Measurements from ENCODE around the gene CAB39L. TPM values are rescaled to one million over a fixed set of nuclear protein-coding genes. Genes with fewer than 3 reads are reported as not detected.
"Not testable (repeated sequence)": the region's sequence is repeated elsewhere in the genome, so short reads cannot be mapped to it uniquely, and the experiment has no call there.

CAB39L gene
- total RNA-seq, 1 experiment from 2014 or later = 3.1 TPM

- DNase-seq (ENCODE audit: low read depth) = no peak
Observed at GRCh38 chr13:49310251-49310650, 133.6 kb downstream of the CAB39L start.

GRCh38 chr13:49308921-49309408, 134.9 kb downstream of the CAB39L start:
- no peak for DNase-seq (ENCODE audit: low read depth)

DNA sequence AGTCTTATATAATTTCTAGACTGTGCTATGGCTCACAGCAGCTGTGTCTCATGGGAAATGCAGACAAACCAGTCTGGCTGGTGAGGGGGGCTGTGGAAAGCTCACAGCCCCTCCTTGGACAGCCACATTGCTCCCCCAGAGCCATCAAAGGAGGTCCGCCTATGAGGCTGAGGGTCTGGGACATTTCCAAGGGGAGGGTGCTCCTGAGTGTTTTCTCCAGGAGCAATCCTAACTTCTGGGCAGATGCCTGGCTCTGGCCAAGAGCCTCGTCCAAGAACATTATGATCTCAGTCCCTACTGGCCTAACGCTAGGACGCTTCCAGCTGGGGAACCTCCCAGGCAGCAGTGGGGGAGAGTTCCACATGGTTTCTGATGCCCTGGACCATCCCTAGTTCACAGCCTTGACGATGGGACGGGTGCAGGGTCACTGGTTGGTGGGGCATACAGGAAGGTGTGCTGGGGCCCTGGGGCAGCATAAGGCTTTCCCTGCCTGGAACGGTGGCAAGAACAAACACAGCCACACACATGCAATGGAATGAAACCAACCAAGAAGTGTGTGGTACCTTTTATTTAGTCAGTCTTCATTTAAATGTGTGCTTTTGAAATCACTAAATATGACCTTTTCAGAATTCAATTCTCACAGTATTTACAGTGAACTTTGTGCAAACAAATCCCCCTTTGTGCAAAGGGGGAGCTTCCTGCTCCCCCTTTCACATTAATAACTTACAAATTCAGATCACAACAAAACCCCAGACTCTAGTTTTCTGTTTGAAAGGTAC, 135.6 kb downstream of the CAB39L start:
- no peak for DNase-seq (ENCODE audit: low read depth)

- no peak for DNase-seq (ENCODE audit: low read depth)
Observed at GRCh38 chr13:49307365-49307764, 136.5 kb downstream of the CAB39L start.

- no peak for DNase-seq (ENCODE audit: low read depth)
Observed at GRCh38 chr13:49305792-49306425, 138.0 kb downstream of the CAB39L start.

DNA sequence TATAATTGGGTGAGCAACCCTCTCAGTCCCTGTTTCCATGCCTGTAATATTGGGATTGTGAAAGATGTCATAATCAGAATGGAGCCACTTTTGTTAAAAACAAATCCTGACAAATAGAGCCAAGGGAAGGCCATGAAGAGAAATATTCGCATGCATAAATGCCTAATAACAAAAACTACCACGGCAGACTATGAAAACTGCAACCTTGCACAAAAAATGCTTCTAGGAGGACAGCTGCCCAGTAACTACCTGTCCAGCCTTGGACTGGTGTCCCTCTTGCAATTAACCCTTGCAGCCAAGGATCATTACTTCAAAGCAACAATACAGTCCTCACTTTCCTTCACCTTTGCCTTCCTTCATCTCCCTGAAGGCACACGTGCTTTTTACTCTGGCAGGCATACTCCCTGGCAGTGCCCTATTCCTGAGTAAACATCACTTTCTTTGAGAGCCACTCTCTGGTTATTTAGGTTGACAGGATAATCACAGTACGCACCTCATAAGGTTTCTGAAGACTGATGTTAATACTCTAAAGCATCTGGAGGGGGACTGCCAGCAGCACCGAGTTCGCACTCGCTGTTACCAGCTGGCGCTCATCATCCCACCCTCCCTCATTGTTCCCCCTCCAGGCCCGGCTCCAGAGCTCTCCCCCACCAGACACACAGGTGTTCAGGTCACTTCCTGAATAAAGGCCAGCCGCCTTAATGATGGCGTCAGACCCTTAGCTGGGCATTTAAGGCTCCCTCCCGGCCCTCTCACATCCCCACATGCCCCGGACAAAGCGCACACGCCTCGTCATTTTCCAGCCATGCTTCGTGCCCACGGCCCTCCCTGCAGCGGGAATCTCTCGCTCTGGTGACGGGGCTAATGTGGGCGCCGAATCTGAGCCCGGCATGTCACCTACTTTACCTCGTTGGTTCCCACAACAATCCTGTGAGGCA, 138.8 kb downstream of the CAB39L start:
- DNase-seq (ENCODE audit: low read depth) = no peak

GRCh38 chr13:49304356-49304755, 139.5 kb downstream of the CAB39L start:
- DNase-seq (ENCODE audit: low read depth) = no peak

GRCh38 chr13:49303533-49304252, 140.2 kb downstream of the CAB39L start:
- DNase-seq (ENCODE audit: low read depth) = peak; percentile 8

DNA sequence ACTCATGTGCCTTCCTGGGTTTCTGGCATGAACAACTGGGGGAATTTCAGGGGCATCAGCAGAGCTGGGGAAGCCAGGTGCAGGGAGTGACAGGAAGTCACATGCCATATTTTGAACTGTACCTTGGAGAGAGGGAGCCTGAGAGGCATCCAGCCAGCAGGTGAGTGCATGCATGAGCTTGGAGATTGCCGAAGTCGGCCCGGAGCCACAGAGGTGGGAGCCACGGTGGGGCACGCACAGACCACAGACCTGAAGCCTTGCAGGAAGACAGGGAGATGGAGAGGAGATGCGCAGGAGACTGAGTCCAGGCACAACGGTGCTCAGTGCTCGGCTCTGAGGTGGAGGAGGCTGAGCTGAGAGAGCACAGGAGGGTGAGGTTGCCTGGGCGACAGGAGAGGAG, 141.0 kb downstream of the CAB39L start:
- DNase-seq (ENCODE audit: low read depth) = no peak

DNA sequence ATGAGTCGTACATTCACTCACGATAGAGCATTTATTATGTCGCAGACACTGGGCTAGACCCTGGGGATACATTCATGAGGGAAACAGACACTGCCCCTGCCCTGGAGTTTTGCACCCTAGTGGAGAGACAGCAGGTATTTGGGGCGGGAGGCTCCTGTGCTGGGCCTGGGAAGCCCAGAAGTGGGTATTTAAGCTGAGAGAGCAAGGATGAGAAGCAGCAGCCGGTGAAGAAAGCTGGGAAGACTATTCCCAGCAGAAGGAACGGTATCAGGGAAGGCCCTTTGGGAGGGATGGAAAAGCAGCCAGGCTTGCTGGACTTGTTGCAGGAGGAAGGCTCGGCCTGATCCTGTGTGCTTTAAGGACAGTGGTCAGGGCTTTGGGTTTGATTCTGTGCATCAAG, 141.6 kb downstream of the CAB39L start:
- no peak for DNase-seq (ENCODE audit: low read depth)

- DNase-seq (ENCODE audit: low read depth) = peak; percentile 59
Observed at GRCh38 chr13:49300739-49301589, 142.9 kb downstream of the CAB39L start.

DNA sequence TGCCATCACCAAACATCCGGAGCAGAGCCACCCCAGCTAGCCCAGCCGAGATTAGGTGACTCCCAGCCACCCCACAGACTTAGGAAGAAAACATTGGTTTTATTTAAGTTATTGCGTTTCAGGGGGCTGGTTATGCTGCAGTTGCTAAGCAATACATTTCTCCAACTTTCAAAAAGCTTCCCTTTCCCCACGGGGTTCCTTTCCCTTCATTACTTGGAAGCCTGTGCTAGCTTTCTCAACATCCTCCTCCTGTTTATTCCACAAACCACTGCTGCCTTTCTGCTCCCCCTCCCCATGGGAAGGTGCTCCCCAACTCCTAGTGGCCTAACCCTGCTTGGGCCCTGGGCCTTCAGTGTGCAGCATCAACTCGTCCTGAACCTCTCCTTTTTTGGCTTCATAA, 143.6 kb downstream of the CAB39L start:
- no peak for DNase-seq (ENCODE audit: low read depth)

- no peak for DNase-seq (ENCODE audit: low read depth)
Observed at GRCh38 chr13:49298903-49299605, 144.8 kb downstream of the CAB39L start.

DNA sequence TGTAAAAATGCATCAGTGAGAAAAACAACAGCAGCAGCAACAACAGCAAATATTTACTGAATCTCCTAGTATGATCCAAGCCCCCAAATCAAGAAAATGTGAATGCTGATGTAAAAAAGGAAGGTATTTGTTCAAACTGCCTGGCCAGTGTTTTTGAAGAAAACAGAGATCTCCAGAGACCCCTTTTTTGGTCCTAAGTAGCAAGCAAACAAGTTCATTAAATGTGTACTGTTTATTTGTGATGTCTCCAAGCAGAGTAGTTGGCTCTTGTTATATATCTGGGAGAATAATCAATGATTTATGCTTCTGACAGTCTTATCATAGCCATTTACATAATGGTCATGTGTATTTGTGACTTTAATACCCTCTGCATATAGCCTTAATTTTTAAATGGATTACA, 145.4 kb downstream of the CAB39L start:
- no peak for DNase-seq (ENCODE audit: low read depth)

- DNase-seq (ENCODE audit: low read depth) = no peak
Observed at GRCh38 chr13:49297338-49297737, 146.5 kb downstream of the CAB39L start.

GRCh38 chr13:49296659-49297058, 147.2 kb downstream of the CAB39L start:
- DNase-seq (ENCODE audit: low read depth) = no peak

DNA sequence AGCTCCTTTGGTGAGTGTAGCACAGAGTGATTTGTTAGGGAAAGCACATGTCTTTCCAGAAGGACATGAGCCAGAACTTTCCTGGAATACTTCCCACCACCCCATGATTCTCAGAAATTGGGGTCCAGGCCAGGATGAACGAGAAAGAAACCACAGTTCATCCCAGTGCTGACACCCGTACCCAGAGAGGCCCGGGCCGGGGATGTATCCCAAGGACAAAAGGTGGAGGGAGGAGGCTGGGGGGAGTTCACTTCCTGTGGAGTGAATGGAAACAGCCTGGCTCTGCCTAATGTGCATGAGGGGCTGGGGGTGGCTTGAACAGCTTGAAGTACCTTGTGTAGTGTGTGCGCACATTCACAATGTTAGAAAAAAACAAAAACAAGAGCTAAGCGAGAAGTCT, 148.6 kb downstream of the CAB39L start:
- no peak for DNase-seq (ENCODE audit: low read depth)

DNA sequence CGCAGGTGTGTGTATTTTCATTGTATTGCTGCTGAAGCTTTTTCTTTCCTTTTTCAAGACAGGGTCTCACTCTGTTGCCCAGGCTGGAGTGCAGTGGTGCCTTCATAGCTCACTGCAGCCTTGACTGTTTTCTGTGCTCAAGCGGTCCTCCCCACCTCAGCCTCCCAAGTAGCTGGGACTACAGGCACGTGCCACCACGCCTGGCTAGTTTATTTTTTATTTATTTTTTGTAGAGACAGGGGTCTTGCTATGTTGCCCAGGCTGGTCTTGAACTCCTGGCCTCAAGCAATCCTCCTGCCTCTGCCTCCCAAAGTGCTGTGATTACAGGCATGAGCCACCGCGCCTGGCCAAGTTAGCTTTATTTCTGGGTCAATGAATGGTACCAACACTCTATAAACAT, 149.1 kb downstream of the CAB39L start:
- DNase-seq (ENCODE audit: low read depth) = not testable (repeated sequence)

DNA sequence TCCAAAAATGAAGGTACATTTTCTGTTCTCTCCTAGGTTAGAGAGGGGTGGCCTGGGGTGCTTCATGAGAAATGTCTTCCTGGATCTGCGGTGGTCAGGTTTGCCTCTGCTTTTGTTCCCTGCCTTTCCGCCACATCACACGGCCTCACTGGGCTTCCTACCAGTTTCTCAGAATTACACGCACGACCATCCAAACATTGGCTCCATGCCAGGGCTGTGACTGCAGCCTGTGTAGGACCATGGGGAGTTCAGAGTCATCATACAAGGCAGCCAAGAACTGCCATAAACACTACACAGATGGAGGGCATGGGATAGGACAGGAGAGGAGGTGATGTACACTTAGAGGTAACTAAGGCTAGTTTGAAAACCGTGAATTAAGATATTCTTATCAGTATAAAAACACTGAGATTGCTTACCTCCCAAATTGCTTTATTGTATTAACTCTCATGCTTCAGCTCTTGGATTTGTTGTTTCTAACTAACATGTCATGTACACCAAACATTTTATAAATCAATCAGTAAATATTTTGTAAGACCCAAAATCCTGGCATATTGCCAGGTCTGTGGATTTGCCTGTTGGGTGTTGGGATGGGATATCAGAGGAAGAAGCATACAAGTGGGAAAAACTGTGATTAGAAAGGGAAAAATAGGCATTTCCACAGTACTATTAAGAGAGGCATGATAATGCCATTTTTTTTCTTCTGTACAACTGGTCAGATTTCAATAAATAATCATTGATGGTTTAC, 150.9 kb downstream of the CAB39L start:
- peak; percentile 23 for DNase-seq (ENCODE audit: low read depth)
